ENCODE results near the gene SLC38A1.

The SLC38A1 gene

DNA sequence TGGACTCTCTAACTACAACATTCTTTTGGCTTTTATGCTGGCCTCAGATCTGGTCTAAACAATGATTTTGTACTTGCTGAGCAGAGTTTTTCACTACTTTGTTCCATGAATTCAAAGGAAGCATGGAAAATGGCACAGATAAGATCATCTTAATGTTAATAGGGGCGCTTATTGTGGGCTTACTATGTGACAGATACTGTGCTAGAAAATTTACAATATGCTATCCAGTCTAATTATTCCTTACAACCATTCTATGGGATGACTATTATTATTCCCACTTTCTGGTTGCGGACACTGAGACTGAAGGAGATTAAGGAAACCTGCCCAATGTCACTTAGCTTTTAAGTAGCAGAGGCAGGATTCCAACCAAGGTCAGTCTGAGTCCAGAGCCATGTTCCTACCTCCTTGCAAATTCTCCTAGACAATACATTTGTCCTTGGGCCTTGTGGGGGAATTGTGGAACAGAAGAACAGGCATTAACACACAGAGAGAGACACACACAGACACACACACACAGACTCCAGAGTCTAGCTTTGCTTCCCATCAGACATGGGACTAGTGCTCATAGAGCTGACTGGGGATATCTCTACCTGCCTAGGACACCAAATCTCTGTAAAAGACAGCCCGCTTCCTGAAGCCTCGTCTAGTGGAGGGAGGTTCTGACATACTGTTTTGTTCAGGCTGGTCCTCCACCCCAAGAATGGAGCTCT lies 107.7 kb downstream of the SLC38A1 start:
- no peak for DNase-seq

GRCh38 chr12:46160101-46160980 lies 108.5 kb downstream of the SLC38A1 start:
- no peak for DNase-seq

GRCh38 chr12:46159309-46159901 lies 109.4 kb downstream of the SLC38A1 start:
- DNase-seq = no peak

GRCh38 chr12:46158501-46158900 lies 110.3 kb downstream of the SLC38A1 start:
- DNase-seq = no peak

- no peak for DNase-seq
These were observed 114.4 kb downstream of the SLC38A1 start for GRCh38 chr12:46154221-46154985.

- no peak for DNase-seq
These were observed 115.5 kb downstream of the SLC38A1 start for GRCh38 chr12:46153268-46153872.

DNA sequence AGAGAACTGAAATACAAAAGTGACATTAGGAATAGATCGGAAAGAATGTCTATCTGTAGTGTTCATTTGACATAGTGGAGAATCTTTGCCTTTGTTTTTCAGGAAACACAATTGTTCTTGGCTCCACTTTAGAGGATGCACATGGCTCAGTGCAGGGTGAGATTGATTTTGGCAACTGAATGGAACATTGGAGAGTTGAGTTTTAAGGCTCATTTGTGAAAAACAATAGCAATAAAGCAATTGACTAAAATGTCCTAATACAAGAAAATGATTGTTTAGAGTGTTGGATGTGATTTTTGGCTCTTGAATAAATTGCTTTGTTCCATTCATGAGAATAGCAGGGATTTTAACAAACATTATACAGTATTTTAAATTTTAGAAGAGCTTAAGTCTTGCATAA lies 116.4 kb downstream of the SLC38A1 start:
- DNase-seq = no peak

- DNase-seq = no peak
These were observed 118.1 kb downstream of the SLC38A1 start for GRCh38 chr12:46150735-46151134.

DNA sequence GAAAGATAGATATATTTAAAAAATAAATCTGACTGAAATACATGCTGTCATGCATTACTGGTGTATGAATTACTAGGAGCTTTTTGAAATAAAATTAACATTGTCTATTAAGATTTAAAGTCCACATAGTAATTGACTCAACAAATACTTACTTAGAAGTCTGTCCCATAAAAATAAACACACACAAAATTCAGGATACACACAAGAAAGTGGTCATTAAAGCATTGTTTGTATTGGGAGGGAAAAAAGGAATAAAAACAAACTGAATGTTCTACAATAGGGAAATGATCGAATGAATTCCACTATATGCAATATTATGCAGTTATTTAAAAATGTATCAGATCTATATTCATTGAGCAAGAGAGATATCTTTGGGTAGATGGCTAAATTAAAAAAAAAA lies 118.9 kb downstream of the SLC38A1 start:
- no peak for DNase-seq

- no peak for DNase-seq
These were observed 119.8 kb downstream of the SLC38A1 start for GRCh38 chr12:46149079-46149464.

DNA sequence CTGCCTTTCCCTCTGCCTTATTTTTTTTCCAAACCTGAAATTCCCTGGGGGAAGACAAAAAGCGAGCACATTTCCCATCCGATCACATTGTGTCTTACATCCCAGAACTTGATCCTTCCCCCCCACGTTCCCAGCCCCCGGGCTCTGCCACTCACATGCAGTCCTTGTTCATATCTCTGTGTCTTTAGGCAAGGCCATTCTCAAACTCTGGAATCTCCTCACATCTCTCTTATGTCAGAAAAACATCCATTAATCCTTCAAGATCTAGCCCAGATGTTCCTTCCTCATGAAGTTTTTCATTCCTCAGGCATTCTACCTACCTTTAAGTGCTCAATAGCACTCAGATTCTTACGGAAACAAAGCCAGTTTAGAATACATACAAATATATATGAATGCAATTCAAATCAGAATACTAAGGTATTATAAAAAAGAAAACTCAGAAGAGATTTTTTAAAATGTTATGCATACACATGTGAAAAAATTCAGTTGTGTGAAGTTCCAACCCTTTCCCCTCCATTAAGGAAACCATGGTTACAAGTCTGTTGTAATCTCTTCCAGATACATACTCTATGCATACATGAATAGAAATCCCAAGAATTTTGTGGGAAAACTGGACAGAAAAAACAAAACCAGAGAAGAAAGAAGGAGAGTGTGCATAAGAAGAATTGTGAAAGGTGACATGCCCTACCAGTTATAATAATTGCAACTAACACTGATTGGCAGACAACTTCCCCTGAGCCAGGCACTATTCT lies 120.3 kb downstream of the SLC38A1 start:
- no peak for DNase-seq

DNA sequence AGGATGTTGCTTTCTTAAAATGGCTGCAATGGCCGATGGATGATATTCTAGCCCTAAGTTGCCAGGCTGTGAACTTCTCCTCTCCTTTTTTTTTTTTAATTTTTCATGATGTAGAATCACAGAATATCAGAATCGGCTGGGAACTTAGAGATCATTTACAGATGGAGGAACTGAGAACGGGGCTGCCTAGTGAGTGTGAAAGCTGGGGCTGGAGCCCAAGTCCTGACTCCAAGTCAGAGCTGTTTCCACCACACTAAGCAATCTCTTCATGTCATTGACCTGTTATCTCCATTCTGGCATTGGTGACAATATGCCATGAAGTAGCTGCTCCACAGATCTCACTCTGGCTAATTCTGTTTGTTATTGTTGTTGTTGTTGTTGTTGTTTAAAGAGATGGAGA lies 121.7 kb downstream of the SLC38A1 start:
- no peak for DNase-seq

DNA sequence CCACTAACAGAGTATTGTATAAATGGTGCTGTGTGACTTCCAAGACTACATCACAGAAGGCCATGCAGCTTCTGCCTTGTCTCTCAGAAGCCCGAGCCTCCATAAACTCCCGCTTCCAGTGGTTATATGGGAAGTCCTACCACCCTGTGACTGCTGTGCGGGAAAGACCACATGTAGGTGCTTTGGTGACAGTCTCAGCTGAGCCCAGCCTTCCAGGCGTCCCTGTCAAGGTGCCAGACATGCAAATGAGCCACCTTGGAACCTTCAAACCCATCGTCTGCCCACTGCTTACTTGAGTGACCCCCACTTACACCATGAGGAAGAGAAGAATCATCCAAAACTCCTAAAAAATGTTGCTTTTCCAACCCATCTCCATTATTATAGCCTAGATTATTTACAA lies 123.0 kb downstream of the SLC38A1 start:
- no peak for DNase-seq

- DNase-seq = no peak
These were observed 124.4 kb downstream of the SLC38A1 start for GRCh38 chr12:46144433-46144832.

DNA sequence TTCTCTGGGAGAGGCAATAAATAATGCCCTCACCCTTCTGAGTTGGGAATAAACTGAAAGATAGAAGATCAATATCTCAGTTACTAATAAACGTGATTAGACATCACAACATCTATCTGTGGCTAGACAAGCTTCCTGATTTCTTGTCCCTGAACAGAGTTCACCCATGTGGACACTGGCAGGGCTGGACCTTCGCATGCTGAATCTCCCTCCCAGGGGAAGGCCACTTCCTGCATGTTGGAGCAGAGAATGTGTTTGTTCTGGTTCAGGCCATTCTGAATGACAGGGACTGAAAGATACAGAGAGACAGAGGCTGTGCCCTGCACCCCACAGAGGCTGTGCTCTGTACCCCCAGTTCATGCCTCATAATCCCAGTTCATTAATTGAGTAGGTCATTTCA lies 132.6 kb downstream of the SLC38A1 start:
- no peak for DNase-seq

- no peak for DNase-seq
These were observed 133.1 kb downstream of the SLC38A1 start for GRCh38 chr12:46135750-46136149.

- no peak for DNase-seq
These were observed 134.0 kb downstream of the SLC38A1 start for GRCh38 chr12:46134852-46135251.

DNA sequence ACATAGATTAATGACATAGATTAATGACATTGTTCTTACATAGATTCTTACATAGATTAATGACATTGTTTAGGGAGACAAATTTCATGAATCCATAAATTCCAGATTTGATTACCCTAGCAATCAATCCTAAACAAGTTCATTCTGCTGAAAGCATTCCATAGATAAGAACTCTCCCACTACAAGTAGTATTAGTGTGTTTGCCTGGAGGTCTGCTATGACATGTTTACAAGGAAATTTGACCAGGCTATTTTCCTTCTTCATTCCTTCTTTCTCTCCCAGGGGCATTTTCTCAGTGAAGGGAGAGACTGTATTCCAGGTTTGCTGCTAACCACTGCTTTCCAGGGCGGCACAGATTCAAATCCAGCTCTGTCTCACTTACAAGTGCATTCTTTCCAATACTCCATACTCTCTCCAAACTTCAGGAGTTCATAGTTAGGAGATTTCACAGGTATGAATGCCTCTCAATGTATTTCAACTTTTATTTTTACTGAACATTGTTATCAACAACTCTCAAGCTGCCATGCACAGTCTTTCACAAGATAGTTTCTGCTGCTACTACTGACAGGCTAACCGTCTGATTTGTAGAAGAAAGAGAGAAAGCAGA lies 134.5 kb downstream of the SLC38A1 start:
- DNase-seq = no peak

DNA sequence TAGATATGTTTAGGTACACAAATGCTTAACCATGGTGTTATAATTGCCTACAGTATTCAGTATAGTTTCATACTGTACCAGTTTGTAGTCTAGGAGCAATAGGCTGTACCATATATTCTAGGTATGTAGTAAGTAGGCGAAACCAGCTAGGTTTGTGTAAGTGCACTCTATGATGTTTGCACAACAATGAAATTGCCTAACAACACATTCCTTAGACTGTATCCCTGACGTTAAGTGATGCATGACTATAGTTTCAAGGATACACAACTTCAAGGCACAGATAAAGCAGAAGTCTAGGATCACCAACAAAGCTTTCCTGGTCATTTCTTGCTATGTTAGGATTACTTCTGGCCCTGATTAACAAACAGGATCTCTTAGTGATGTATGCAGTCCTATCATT lies 135.1 kb downstream of the SLC38A1 start:
- no peak for DNase-seq

Data from stimulated activated CD4-positive, alpha-beta T cell treated with anti-CD3 and anti-CD28 coated beads, Interleukin-4, amount 100 ng/mL, for 24 hours (primary cell).